ENCODE measurements around the gene HINT3.

Gene HINT3

GRCh38 chr6:125954735-125955339 lies 1.7 kb upstream of the HINT3 start:
- TF ChIP-seq, protein P1, sequence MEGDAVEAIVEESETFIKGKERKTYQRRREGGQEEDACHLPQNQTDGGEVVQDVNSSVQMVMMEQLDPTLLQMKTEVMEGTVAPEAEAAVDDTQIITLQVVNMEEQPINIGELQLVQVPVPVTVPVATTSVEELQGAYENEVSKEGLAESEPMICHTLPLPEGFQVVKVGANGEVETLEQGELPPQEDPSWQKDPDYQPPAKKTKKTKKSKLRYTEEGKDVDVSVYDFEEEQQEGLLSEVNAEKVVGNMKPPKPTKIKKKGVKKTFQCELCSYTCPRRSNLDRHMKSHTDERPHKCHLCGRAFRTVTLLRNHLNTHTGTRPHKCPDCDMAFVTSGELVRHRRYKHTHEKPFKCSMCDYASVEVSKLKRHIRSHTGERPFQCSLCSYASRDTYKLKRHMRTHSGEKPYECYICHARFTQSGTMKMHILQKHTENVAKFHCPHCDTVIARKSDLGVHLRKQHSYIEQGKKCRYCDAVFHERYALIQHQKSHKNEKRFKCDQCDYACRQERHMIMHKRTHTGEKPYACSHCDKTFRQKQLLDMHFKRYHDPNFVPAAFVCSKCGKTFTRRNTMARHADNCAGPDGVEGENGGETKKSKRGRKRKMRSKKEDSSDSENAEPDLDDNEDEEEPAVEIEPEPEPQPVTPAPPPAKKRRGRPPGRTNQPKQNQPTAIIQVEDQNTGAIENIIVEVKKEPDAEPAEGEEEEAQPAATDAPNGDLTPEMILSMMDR (IDR thresholded peaks at IDR 0.05; ENCODE audit: low read depth, low read length), result no peak

DNA sequence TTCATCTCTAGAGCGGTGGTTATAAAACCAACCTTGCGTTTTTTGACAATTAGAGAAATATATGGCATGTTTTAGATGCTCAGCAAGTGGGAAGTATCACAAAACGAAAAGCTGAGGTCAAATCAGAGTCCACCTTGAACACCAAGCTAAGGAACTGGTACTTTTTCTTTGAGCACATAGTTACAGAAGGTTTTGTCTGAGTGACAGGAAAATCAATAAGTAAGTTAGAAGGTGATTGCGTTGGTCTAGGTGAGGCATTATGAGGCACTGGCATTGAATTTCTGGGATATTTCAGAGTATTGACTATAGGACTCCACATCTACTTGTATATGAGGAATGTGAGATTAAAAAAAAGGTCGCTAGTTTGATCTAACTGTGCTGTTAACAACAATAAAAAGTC lies 597 bp upstream of the HINT3 start:
- TF ChIP-seq, protein P1 (IDR thresholded peaks at IDR 0.05; ENCODE audit: low read depth, low read length), result no peak
- H3K4me3 ChIP-seq (ENCODE audit: low read depth, low read length), result peak overlapping the region; percentile 93

More at GRCh38 chr6:125954735-125955339, 1.7 kb upstream of the HINT3 start:
- H3K4me3 ChIP-seq (ENCODE audit: low read depth, low read length), result no peak overlapping the region

DNA sequence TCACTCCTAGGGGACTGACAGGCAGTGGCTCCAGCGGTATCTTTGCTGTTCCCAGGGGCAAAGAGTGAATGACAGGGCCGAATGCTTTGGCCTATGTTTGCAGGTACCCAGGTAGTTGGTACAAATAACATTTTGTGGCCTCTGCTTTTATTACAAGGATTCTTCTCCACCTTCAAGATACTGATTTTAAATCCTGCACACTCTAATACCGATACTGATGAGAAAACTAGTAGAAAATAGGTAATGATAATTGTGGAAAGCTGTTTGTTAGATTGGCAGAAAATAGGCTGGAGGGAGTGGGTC lies 772 bp downstream of the HINT3 start:
- H3K4me3 ChIP-seq (ENCODE audit: low read depth, low read length), result peak overlapping the region; percentile 93
- TF ChIP-seq, protein P1 (IDR thresholded peaks at IDR 0.05; ENCODE audit: low read depth, low read length), result no peak

DNA sequence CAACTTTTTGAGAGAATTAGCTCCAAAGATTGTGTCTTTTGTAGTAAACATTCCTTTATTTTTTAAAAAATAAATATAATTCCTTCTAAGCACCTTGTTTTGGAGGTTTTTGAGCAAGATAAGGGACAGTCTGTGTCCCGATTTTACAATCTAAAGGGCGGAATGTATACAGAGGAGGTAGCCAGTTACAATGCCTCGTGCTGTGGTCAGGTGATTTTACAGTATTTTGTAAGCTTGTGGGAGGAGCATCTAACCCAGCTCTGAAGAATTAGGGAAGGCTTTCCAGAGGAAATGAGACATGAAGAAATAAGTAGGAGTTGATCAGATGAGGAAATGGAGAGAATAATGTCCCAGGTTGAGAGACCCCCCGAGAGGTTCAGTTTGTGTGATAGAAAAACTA lies 1.3 kb downstream of the HINT3 start:
- TF ChIP-seq, protein P1 (IDR thresholded peaks at IDR 0.05; ENCODE audit: low read depth, low read length), result no peak
- peak overlapping the region; percentile 93 for H3K4me3 ChIP-seq (ENCODE audit: low read depth, low read length)

- TF ChIP-seq, protein P1 (IDR thresholded peaks at IDR 0.05; ENCODE audit: low read depth, low read length), result no peak
- H3K4me3 ChIP-seq (ENCODE audit: low read depth, low read length), result no peak overlapping the region
These were observed 2.5 kb downstream of the HINT3 start for GRCh38 chr6:125959041-125959440.

- no peak overlapping the region for H3K4me3 ChIP-seq (ENCODE audit: low read depth, low read length)
- TF ChIP-seq, protein P1 (IDR thresholded peaks at IDR 0.05; ENCODE audit: low read depth, low read length), result no peak
These were observed 4.5 kb downstream of the HINT3 start for GRCh38 chr6:125961117-125961516.

- H3K4me3 ChIP-seq (ENCODE audit: low read depth, low read length), result no peak overlapping the region
- TF ChIP-seq, protein P1 (IDR thresholded peaks at IDR 0.05; ENCODE audit: low read depth, low read length), result no peak
These were observed 6.4 kb downstream of the HINT3 start for GRCh38 chr6:125962900-125963497.

Measured in WI38 (cell line).